HG02588 (cell line): ENCODE results near the gene KCNMB2.
"Not testable (repeated sequence)": the region's sequence is repeated elsewhere in the genome, so short reads cannot be mapped to it uniquely, and the experiment has no call there.

Experiments used
- ATAC-seq: cut with Tn5 transposase; IDR thresholded peaks from one replicate; pipeline ENCODE4 v1.9.1; 2021; ENCODE audit warnings: mild to moderate bottlenecking, moderate library complexity; ENCODE audit not compliant: unreplicated experiment

Gene KCNMB2

DNA sequence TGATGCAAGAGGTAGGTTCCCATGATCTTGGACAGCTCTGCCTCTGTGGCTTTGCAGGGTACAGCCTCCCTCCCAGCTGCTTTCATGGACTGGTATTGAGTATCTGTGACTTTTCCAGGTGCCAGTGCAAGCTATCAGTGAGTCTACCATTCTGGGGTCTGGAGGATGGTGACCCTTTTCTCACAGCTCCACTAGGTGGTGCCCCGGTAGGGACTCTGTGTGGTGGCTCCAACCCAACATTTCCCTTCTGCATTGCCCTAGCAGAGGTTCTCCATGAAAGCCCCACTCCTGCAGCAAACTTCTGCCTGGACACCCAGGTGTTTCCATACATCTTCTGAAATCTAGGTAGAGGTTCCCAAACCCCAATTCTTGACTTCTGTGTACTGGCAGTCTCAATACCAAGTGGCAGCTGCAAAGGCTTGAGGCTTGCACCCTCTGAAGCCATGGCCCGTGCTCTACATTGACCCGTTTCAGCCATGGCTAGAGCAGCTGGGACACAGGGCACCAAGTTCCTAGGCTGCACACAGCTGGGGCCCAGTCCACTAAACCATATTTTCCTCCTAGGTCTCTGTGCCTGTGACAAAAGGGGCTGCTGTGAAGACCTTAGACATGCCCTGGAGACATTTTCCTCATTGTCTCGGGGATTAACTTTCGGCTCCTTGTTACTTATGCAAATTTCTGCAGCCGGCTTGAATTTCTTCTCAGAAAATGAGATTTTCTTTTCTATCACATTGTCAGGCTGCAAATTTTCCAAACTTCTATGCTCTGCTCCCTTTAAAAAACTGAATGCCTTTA lies 209.8 kb downstream of the KCNMB2 start:
- ATAC-seq = not testable (repeated sequence)

DNA sequence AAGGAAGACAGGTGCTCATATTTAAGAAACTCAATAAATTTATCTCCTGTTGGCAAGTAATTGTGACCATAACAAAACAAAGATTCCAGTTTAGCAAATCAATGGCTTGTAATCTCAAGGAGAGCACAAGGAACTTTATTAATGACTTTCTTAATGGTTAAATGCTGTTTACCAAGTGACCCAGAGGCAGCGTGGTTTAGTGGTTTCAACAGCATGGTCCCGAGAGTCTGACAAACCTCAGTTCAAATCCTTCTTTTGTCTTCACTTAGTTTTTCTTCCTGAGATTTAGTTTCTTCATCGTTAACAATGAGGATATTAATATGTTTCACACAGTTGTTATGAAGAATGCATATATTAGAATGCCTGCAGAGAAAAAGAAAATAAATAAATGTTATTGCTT lies 212.6 kb downstream of the KCNMB2 start:
- ATAC-seq = no peak

DNA sequence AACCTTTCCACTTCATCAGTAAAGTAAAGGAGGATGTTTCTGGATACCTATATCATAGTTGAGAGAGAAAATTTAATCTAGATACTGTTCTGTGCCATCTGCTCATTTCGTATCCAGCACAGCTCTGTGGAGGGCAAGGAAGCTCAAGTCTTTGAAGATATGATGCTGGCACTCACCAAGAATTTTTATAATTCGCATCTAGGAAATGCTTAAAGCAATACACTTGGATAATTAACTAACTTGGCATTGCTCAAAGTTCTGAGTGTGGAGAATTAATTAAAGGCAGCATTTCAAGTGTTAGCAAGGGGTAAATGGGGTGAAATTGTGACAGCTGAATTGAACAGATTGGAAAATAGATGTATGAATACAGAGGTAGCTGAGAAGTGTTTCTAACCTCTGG lies 213.2 kb downstream of the KCNMB2 start:
- no peak for ATAC-seq

DNA sequence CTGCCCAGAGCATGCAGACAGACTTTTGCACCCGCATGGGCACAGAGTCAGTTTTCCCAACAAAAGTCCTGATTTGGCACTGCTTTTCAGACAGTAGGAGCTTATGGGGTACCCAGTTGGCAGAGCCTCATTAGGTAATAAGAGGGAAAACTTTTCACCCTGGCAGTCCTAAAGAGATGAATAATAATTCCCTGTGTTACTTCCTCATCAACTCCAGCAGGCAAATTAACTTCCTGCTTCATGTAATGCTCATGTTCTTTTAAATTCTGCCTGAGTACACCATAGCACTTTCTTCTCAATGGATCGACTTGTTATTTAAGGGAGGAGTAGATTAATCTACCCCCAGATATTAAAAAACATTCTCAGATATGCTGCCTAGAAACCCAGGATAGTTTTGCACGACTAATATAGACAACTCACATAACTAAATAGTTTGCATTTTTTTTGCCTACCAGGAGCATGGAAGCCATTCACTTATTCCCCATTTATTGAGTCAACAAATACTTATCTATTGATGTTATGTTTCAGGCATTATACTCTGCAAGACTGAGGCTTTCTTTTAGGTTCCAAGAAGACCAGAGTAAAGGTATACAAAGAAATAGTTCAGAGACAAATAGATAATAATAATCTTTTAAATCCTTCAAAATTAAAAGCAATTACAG lies 214.5 kb downstream of the KCNMB2 start:
- ATAC-seq = no peak

GRCh38 chr3:178752843-178753242 lies 216.6 kb downstream of the KCNMB2 start:
- no peak for ATAC-seq

DNA sequence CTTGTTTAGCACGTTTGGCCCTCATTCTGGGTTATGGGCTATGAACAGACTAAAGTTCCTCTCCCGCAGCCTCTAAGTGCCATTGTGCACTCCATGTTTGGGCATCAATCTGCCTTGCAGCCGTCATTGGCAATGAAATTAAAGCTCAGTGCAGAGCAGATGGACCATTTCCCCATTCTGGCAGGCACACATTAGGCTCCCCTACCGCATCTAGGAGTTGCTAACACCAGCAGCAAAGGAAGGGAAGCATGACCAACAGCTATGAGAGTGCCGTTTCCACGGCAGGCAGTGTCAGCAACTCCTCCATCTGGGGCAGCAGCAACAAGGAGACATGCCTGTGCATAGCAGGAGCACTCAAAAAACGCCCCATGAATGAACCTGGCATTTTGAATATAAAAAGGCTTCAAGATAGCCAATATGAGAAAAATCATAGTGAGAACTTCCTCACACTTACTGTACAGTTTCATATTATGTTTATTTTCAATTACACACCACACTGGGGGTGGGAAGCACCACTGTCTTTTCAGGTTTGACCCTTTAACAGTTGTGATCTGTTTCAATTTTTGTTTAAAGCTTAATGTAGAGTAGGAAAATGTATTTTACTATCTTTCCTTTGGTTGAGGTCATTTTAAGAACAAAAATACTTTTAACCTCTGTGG lies 218.7 kb downstream of the KCNMB2 start:
- ATAC-seq = no peak

GRCh38 chr3:178761024-178761423 lies 224.8 kb downstream of the KCNMB2 start:
- no peak for ATAC-seq

DNA sequence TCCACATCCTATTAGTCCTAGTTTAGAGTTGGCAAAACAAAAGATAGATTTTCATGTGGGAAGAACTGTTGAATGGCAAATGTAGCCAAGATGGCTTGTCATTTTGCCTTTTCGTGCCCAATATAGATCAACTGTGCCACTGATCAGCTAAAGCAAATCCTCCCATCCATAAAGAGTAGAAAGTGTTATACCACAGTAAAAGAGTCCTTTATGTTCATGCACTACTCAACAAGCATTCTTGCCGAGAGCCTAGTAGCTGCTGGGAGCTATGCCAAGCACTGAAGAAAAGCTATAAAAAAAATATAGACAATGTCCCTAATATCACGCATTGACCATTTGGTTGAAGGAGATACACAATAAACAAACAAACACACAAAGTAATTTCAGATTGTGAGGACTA lies 225.2 kb downstream of the KCNMB2 start:
- ATAC-seq = no peak

DNA sequence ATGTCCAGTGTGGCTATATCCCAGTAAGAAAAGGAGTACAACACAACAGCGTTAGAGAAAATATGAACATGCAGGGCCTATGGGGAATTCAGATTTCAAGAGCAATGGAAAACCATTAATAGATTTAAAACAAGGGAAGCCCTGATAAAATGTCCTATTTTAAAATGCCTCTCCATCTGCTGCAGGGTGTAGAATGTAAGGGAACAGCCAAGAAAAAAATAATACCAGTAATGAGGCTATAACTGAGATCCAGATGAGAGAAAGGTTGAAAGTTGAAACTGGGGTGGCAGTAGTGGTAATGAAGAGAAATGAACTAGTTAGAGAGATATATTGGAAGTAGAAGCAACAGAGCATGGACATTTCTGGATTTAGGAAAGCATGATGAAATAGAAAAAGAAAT lies 226.1 kb downstream of the KCNMB2 start:
- ATAC-seq = no peak

DNA sequence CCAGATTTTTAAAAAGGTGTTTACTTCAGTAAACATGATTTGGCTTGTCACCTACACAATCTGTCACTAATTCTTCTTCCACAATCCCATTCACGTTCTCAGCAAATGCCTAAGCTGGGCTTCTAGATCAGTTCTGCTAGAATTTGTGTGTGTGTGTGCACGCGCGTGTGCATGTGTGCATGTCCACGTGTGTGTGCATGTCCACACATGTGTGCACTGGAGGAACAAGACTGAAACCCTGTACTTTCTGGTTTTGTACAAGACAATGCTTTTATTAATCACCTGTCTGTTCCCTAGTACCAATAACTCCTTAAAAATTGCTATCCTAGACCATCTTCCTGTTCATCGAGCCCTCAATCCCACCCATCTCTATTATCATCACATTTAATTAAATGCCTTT lies 229.2 kb downstream of the KCNMB2 start:
- ATAC-seq = no peak

DNA sequence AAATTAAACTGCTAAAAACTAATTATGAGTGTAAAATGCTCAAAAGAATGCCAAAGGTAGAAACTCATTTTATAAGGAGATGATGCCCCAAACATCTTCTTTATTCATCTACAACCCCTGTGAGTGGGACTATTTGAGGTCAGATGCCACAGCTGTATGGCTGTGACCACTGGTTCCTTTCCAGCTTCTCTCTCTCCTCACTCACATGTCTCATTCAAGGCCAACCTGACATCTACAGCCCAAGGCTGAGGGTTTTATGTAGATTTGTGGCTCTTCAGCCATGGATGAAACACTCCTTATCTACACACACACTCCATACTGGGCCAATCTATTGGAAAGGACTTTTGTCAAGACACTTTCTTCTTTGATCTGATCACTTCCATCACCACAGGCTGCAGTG lies 231.3 kb downstream of the KCNMB2 start:
- no peak for ATAC-seq

- peak; percentile 61 for ATAC-seq
These were observed 232.0 kb downstream of the KCNMB2 start for GRCh38 chr3:178768072-178768864.

DNA sequence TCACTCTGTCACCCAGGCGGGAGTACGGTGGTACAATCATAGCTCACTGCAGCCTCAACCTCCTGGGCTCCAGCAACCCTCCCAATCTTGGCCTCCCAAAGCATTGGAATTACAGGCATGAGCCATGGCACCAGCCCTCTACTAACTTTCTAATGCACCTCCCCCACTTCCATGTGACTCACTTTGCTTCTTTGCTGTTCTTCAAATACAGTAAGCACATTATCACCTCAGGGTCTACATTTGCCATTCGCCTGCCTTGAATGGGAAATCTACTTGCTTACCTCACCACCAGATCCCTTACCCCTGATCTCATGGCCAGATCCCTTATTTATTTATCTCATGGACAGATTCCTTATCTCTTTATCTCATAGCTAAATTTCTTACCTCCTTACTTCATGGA lies 235.3 kb downstream of the KCNMB2 start:
- ATAC-seq = no peak

DNA sequence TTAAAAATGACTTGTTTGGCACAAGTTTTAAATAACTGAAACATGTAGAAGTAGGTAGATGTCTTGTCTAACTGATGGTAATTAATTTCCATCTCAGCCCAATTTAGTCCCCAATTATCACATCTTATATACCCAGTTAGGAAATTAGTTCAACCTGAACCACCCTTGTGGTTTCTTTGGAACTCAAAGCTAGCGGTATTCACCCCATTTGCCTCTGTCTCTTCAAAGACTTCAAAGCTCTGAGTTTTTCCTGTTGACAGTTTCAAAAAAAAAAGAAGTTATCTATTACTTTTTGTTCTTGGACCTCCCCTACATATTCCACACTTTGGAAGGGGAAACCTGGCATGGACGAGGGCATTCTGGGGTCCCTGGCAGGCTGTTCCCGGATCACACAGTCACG lies 236.5 kb downstream of the KCNMB2 start:
- ATAC-seq = no peak

DNA sequence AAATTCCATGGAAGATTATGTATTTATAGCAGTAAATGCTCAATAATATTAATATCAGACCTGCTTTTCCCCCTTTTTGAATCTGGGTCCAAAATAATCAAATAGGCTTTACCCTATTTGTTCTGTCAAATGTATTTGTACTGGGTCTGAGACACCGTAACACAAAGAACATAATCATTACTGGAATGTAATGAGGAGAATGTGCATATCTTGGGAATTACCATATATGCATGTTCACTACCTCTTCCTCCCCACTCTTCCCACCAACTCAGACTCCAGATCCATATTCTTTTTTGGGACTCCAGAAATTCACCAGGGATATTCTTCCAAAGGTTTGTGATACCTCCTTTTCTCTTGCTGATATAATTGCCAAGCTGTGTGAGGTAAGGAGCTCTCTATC lies 237.1 kb downstream of the KCNMB2 start:
- ATAC-seq = no peak

DNA sequence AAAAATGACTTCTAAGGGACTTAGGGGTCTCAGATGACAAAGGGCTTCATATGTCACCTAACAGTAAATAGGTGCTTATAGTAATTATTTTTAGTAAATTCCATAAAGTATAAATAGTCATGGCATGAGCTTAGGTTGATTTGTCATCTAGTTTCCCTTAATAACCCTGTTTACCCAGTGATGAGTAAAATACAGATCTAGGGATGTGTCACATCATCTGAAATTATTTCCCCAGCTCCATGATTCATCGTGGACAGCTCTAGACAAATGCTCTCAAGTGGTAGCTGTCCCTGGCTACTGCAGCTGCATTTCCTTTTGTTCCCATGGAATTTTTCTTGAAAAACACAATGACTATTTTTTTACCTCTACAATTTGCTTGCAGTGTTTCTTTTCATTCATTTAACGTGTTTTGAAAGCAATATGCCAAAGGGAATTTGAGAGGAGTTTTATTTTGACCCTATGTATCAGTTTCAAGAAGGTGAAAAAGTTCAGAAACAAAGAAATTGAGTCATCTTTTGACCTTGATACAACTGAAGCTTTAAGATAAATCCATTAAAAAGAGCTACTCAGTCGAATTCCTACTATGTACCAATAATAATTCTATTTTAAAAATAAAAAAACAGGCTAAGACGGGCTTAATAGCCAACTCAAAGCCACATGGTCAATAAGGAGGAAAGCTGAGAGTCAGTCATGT lies 241.6 kb downstream of the KCNMB2 start:
- peak; percentile 80 for ATAC-seq

DNA sequence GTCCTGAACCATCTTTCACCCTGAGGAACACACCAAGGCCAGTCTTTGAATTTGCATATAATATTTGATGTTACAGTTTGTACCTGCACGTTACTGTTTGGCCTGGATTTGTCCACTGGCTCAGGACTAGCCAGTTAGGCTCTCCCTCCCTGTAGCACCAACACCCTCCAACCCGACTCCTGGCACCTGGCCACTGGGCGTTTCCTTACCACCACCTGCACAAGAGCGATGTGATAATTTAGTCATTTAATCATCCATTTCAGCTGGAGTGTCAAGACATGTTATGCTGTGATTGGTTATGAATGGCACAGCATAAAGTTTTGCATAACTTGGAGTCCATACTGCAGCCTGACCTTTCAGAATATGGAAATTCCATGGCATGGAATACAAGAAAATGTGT lies 242.4 kb downstream of the KCNMB2 start:
- no peak for ATAC-seq

DNA sequence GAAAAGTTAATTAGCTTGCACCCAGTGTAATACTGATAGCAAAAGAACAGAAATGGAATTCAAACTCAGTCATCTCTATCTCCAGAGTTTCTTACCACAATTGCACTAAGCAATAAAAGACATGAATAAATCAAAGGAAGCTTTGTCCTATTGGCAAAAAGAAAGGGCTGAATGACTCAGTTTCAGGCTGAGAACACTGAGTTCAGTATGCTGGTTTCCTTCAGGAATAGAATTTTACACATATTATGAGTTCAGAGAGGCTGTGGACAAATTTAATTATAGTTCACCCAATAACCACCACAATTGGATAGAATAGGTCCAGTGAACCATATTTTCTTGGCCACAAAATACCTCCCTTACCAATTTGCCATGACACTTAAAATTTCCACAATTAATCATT lies 249.7 kb downstream of the KCNMB2 start:
- ATAC-seq = no peak

GRCh38 chr3:178787960-178788359 lies 251.7 kb downstream of the KCNMB2 start:
- ATAC-seq = no peak

GRCh38 chr3:178794711-178795110 lies 258.5 kb downstream of the KCNMB2 start:
- ATAC-seq = no peak

DNA sequence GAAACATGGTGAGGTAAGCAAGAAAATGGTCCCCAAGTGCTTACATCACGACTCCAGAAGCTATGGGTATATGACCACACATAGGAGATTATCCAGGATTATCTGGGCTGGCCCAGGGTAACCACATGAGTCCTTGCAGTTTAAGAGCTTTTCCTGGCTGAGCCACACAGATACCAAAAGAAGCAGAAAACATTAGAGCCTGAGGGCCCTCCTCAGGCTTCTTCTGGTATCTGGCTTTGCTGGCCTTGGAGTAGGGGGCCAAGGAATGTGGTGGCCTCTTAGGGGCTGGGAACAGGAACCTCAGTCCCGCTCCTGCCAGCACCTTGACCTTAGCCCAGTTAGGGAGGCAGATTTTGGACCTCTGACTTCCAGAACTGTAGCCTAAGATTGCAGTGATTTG lies 259.1 kb downstream of the KCNMB2 start:
- ATAC-seq = no peak
